Daoy (cell line): ENCODE data around the gene DPEP2NB. TPM values are rescaled to one million over a fixed set of nuclear protein-coding genes. Genes with fewer than 3 reads are reported as not detected.
"Not testable (repeated sequence)": the region's sequence is repeated elsewhere in the genome, so short reads cannot be mapped to it uniquely, and the experiment has no call there.

ENCODE experiments used
- DNase-seq: peaks from one replicate; pipeline ENCODE4 v3.0.0-alpha.2; 2015; ENCODE audit warnings: low read depth
- total RNA-seq: library from RNA; depleted of rRNA; stranded (reverse); fragments of >200 nt; shearing (Covaris generic); gene quantifications from 2 replicates; pipeline ENCODE4 v1.2.3, GENCODE V29; 2014

DPEP2NB gene
- total RNA-seq, 1 experiment from 2014 or later, result not detected

- DNase-seq, result no peak
Observed at GRCh38 chr16:67982011-67982696, 33.6 kb downstream of the DPEP2NB start.

- no peak for DNase-seq
Observed at GRCh38 chr16:67979955-67980678, 35.6 kb downstream of the DPEP2NB start, which contains the start of gene DPEP3. Gene DPEP3 (minus strand): TSS chr16:67980499. CDS start chr16:67980380, 119 bp downstream.

- no peak for DNase-seq
Observed at GRCh38 chr16:67977469-67978227, 38.1 kb downstream of the DPEP2NB start.

DNA sequence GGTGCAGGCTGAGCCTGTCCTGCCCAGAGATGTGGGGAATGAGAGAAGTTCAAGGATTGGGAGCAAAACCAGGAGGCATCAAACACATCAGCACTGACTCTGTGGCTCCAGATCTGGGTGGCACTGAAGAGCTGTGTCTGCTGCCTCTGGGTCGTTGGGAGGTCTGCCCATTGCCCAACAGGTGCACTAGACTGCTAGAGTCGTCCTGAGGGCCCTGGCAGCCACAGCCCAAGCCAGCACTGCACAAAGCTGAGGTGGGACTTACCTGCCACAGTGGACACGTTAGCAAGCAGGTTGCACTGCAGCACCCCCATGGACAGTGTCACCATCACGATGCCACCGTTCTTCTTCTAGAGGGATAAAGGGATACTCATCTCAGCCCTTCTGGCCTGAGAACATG is 38.7 kb downstream of the DPEP2NB start:
- DNase-seq, result no peak

GRCh38 chr16:67976205-67976604 is 39.5 kb downstream of the DPEP2NB start:
- no peak for DNase-seq

GRCh38 chr16:67975321-67976105 is 40.2 kb downstream of the DPEP2NB start:
- DNase-seq, result no peak

GRCh38 chr16:67972285-67972684 is 43.4 kb downstream of the DPEP2NB start:
- DNase-seq, result not testable (repeated sequence)

- no peak for DNase-seq
Observed at GRCh38 chr16:67971111-67971510, 44.6 kb downstream of the DPEP2NB start.

DNA sequence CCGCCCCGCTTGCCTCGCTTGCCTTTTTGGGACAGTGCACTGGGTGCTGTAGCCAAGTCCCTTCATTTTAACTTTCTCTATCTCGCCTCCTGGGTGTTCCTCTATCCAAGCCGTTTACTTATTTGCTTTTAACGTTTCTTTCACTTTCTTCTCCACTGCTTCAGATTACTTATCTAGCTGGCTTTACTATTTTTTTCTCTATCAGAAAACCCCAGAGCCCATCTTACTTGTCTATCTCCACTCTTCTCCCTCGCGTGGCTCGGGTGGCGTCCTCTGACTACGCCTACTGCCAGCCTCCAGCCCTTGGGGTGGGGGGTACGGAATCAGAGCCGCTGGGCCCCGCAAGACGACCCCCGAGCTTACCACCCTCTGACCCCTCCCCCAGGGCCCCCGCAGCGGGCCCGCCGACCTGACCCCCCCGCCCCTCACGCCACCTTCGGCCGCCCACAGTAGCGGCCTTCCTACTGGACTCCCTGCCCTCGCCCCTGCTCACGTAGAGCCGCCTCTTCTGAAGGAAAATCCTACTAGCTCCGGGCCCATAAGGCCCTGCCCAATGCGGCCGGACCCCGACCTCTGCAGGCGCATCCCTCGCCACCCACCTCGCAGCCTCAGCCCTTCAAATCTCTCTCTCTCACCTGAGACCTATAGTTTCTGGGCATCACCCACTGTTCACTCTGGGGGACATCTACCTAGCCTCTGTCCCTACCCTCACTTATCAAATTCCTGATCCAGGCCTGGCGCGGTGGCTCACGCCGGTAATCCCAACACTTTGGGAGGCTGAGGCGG is 46.3 kb downstream of the DPEP2NB start:
- DNase-seq, result no peak

GRCh38 chr16:67968400-67969253 is 47.1 kb downstream of the DPEP2NB start, which contains the start of gene SLC12A4:
Gene SLC12A4 (minus strand): TSS chr16:67968637. CDS start chr16:67968553, 84 bp downstream.
- DNase-seq, result peak; percentile 85

DNA sequence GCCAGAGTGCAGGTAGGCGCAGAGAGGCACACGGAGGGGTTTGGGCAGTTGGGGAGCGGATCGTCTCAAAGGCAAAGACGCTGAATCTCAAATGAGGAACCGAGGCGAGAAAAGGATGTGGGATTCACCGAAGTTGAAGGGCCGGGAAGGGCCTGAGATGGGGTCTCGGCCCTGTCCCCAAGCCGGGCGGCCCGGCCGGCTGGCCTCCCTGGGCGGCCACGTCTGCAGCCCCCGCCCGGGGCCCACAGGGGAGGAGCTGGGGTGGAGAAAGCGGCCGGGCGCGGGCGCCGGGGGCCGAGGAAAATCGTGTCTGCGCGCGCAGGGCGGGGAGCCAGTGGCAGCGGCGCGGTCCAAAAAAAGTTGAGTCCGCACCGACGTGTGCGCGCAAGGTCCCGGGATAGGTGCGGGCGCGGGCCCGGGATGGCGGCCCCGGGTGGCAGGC is 47.7 kb downstream of the DPEP2NB start:
- DNase-seq, result peak; percentile 25

- no peak for DNase-seq
Observed at GRCh38 chr16:67967183-67967957, 48.3 kb downstream of the DPEP2NB start.

DNA sequence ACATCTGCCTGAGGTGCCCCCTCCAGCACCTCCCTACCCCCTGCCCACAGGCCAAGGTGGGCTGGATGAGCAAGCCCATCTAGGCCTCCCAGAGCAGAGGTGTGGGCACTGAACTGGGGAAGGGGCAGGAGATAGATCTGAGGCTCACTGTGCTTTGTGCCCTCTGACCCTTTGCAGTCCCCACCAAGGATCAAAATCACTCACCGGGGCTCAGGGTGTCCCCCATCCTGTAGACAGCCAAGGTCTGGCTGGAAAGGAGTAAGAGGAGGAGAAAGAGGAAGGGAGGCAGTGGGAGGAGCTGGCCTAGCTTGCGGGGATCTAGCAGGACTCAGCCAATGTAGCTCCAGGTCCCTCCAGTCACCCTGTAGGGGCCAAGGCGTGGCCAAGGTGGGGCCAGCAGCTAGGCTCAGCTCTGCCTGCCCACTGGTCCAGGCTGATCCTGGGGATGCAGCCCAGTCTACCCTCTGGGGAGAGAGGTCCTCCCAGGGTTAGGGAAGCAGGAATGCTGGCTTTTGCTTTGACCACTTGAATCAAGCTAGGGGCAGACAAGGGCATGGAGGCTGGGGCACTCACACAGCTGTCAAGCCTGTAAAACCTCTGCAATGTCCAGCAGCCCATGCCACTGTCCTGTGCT is 49.0 kb downstream of the DPEP2NB start:
- no peak for DNase-seq

GRCh38 chr16:67965668-67966548 is 49.8 kb downstream of the DPEP2NB start:
- no peak for DNase-seq

- DNase-seq, result no peak
Observed at GRCh38 chr16:67964477-67965131, 51.1 kb downstream of the DPEP2NB start.

DNA sequence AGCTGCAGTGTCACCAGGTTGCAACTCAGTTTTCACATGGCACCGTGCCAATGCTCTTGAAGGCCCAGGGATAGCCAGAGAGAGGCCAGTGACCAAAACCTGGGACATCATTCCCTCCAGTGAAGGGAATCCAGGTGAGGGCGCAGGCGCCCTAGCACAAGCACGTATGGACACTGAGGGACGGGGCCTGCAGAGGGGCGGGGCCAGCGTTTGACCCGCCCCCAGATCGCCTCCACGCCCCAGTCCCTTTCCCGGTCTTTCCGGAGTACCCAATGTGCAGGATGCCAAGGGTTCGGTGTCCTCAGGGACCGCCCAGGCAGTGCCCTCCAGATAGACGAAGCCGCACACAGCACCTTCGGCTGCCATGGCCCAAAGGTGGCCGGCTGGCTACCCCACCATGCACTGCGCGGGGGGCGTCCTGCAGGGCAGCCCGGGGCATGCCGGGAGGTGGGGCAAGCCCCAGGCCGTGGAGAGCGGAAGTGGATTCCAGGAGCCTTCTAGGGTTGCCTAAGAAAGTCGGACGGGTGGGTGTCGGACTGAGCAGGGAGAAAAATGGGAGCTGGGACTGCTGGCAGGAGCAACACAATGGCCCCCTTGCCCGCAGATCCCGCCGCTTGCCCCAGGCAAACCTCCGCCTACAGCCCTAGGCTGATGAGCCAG is 51.9 kb downstream of the DPEP2NB start:
- DNase-seq, result no peak
